ENCODE data around the gene OR10C1.

OR10C1 gene

DNA sequence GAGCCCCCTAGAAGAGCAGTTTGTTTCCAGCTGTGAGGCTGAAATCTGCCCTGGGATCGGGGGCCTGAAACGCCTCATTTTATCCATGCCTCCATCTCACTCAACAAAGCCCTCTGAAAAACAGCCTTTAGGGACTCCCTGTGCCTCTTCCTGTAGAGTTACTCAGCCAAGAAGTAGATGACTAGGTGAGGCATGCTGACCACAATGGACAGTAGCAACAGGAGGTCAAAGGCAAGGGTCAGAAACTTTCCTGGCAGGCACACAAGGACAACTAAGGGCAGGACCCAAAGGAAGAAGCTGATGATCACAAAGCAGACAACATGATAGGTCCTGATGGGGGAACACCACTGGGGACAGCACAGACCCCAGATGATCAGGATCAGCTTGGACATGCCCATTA, 35.9 kb downstream of the OR10C1 start:
- DNase-seq (ENCODE audit: insufficient read length, low spot score) (no peak), FAIRE-seq (no peak)
- TF ChIP-seq POU2F2 (IDR thresholded peaks at IDR 0.05; ENCODE audit: low read depth, low read length) (no peak), POLR2AphosphoS5 (IDR thresholded peaks at IDR 0.05; ENCODE audit: low read depth, low read length) (no peak)

DNA sequence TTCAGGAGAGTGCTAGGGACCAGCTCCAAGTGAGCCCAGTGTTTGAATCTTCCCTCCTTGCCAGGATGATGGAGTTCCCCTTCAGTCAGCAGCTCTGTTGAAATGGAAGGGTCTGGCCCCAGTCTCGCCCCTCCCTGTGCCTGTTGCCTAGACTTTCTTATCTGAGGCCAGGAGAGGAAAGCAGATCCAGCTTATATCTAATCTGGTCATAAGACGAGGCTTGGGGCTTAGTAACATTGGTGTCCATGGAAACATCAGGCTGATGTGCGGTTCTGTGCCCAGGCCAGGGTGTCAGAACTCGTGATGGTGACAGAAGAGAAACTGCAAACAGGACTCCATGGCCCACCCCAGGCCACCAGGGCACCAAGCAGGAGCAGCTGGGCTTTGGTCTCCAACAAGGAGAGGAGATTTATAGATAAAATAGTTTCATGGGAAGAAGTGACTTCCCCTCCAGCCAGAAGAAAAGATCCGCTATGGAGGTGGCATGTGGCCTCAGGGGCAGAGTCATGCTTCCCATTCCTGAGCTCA, 38.9 kb downstream of the OR10C1 start:
- FAIRE-seq = no peak
- TF ChIP-seq POU2F2 (IDR thresholded peaks at IDR 0.05; ENCODE audit: low read depth, low read length) = no peak
- no peak for TF ChIP-seq SPI1 (IDR thresholded peaks at IDR 0.05; ENCODE audit: low read depth, low read length)
- TF ChIP-seq POLR2A (IDR thresholded peaks at IDR 0.05; ENCODE audit: low read depth, low read length) = no peak
- TF ChIP-seq POLR2AphosphoS5 (IDR thresholded peaks at IDR 0.05; ENCODE audit: low read depth, low read length) = no peak
- no peak for TF ChIP-seq PAX5 (IDR thresholded peaks at IDR 0.05; ENCODE audit: insufficient read depth, low read length, severe bottlenecking)
- TF ChIP-seq TAF1 (IDR thresholded peaks at IDR 0.05; ENCODE audit: low read depth, low read length) = no peak
- DNase-seq (ENCODE audit: insufficient read length, low spot score) = no peak

DNA sequence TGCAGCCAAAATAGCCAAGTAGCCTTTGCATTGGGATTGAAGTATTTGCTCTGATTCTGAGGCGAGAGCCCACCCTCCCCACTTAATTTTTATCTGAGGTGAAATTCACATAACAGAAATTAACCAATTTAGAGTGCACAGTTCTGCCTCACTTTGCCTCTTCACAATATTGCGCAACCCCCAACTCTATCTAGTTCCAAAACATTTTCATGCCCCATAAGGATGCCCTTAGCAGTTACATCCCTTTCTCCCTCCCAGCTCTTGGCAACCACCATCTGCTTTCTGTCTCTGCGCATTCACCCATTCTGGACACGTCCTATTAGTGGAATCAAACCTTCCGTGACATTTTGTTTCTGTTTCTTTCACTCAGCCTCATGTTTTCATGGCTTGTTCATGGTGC, 39.6 kb downstream of the OR10C1 start:
- FAIRE-seq (no peak), DNase-seq (ENCODE audit: insufficient read length, low spot score) (no peak)
- TF ChIP-seq TAF1 (IDR thresholded peaks at IDR 0.05; ENCODE audit: low read depth, low read length) = no peak
- TF ChIP-seq POLR2A (IDR thresholded peaks at IDR 0.05; ENCODE audit: low read depth, low read length) = no peak
- no peak for TF ChIP-seq POU2F2 (IDR thresholded peaks at IDR 0.05; ENCODE audit: low read depth, low read length)
- TF ChIP-seq POLR2AphosphoS5 (IDR thresholded peaks at IDR 0.05; ENCODE audit: low read depth, low read length) = no peak
- TF ChIP-seq SPI1 (IDR thresholded peaks at IDR 0.05; ENCODE audit: low read depth, low read length) = no peak
- TF ChIP-seq PAX5 (IDR thresholded peaks at IDR 0.05; ENCODE audit: insufficient read depth, low read length, severe bottlenecking) = no peak

DNA sequence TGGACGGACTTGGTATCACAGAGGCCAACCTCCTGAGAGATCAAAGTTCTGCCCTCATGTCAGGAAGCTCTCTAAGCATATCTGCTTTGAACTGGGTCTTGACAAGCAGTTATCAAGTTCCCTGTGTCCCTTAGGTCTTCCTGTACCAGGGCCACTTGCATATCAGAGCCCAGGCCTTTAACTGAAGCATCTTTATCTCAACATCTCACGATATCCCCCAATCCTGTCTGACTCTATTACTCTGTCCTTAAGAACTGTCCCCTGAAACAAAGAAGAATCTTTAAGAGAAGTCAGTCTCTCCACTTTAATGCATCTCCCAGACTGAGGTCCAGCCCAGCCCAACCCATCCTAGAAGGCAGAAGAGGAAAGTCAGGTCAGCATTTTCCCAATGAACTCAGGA, 40.5 kb downstream of the OR10C1 start:
- no peak for TF ChIP-seq PAX5 (IDR thresholded peaks at IDR 0.05; ENCODE audit: insufficient read depth, low read length, severe bottlenecking)
- no peak for TF ChIP-seq POLR2AphosphoS5 (IDR thresholded peaks at IDR 0.05; ENCODE audit: low read depth, low read length)
- TF ChIP-seq POLR2A (IDR thresholded peaks at IDR 0.05; ENCODE audit: low read depth, low read length) = no peak
- TF ChIP-seq POU2F2 (IDR thresholded peaks at IDR 0.05; ENCODE audit: low read depth, low read length) = no peak
- TF ChIP-seq TAF1 (IDR thresholded peaks at IDR 0.05; ENCODE audit: low read depth, low read length) = no peak
- TF ChIP-seq SPI1 (IDR thresholded peaks at IDR 0.05; ENCODE audit: low read depth, low read length) = no peak
- DNase-seq (ENCODE audit: insufficient read length, low spot score) (no peak), FAIRE-seq (no peak)

DNA sequence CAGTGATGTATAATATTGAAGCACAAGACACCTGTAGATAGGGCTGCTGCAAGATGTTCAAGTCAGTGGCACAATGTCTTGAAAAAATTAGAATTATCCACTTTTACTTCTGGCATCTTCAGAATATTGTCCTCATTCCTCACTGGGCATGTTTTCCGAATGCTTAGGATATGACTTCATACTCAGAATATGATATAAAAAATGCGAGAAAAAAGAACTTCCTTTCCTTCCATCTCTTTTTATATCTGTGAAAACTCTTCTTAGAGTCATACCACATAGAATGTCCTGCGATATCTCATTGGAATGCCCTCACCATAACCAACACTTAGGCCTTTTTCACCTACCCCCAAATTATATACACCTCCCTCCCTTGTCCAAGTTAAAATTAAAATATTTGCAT, 44.1 kb downstream of the OR10C1 start:
- TF ChIP-seq SPI1 (IDR thresholded peaks at IDR 0.05; ENCODE audit: low read depth, low read length) (no peak), POLR2A (IDR thresholded peaks at IDR 0.05; ENCODE audit: low read depth, low read length) (no peak)
- DNase-seq (ENCODE audit: insufficient read length, low spot score) (no peak), FAIRE-seq (no peak)

DNA sequence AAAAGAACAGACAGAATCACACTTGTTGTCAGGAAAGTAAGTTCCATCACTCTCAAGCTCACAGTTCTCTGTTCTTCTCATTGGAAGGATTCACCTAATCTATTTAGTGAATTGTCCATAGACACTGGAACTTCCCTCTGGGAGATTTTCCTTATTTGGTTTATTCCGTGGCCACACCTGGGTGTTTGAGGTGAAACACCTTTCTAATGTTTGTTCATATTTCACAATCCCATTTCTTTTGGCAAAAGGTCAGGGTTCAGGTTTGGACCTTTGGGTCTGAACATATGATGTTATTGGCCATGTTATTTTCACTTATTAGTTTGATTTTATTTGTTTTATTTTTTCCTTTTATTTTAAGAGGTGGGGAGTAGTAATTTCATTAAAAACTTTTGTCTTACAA, 44.6 kb downstream of the OR10C1 start:
- FAIRE-seq = no peak
- TF ChIP-seq SPI1 (IDR thresholded peaks at IDR 0.05; ENCODE audit: low read depth, low read length) (no peak), POLR2AphosphoS5 (IDR thresholded peaks at IDR 0.05; ENCODE audit: low read depth, low read length) (no peak), PAX5 (IDR thresholded peaks at IDR 0.05; ENCODE audit: insufficient read depth, low read length, severe bottlenecking) (no peak)
- no peak for DNase-seq (ENCODE audit: insufficient read length, low spot score)

DNA sequence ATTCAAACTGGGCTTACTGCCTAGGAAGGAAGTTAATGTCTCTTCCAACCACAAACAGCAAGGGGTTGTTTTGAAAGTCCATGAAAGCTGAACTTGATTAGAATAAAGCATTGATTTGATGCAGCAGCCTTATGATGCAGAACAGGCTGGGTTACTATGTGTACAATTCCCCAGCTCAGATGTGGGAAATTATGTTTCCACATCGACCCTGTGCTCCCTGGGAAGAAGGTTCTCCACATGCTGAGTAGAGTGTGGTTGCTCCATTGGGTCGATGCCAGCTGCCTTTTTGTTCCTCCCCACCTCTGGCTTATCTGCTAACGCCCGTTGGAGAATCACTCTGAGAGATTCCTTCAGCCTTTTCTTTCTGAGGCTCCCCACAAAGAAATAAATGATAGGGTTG, 47.5 kb downstream of the OR10C1 start:
- no peak for FAIRE-seq
- DNase-seq (ENCODE audit: insufficient read length, low spot score) = no peak
- TF ChIP-seq POLR2AphosphoS5 (IDR thresholded peaks at IDR 0.05; ENCODE audit: low read depth, low read length) = no peak
- TF ChIP-seq SPI1 (IDR thresholded peaks at IDR 0.05; ENCODE audit: low read depth, low read length) = no peak
- no peak for TF ChIP-seq POU2F2 (IDR thresholded peaks at IDR 0.05; ENCODE audit: low read depth, low read length)
- no peak for TF ChIP-seq TAF1 (IDR thresholded peaks at IDR 0.05; ENCODE audit: low read depth, low read length)
- TF ChIP-seq PAX5 (IDR thresholded peaks at IDR 0.05; ENCODE audit: insufficient read depth, low read length, severe bottlenecking) = no peak
- TF ChIP-seq POLR2A (IDR thresholded peaks at IDR 0.05; ENCODE audit: low read depth, low read length) = no peak

DNA sequence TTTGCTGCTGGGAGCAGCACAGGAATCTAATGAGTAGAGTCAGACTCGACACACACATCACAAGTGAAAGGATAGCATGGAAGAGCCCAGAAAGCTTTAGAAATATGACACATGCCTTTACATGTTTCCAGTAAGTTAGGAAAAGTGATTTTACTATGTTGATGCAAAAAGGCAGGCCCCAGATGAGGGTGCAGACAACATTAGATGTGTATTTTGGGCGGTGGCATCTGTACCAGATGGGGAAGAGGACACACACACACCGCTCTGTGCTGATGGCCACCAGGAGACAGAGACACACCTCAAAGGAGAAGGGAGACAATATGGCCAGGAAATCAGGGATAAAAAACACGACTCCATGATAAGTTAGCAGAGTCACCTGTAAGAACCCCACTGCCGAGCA, 48.0 kb downstream of the OR10C1 start:
- DNase-seq (ENCODE audit: insufficient read length, low spot score) = no peak
- TF ChIP-seq POLR2AphosphoS5 (IDR thresholded peaks at IDR 0.05; ENCODE audit: low read depth, low read length) (no peak), TAF1 (IDR thresholded peaks at IDR 0.05; ENCODE audit: low read depth, low read length) (no peak), PAX5 (IDR thresholded peaks at IDR 0.05; ENCODE audit: insufficient read depth, low read length, severe bottlenecking) (no peak), SPI1 (IDR thresholded peaks at IDR 0.05; ENCODE audit: low read depth, low read length) (no peak), POLR2A (IDR thresholded peaks at IDR 0.05; ENCODE audit: low read depth, low read length) (no peak), POU2F2 (IDR thresholded peaks at IDR 0.05; ENCODE audit: low read depth, low read length) (no peak)
- no peak for FAIRE-seq

DNA sequence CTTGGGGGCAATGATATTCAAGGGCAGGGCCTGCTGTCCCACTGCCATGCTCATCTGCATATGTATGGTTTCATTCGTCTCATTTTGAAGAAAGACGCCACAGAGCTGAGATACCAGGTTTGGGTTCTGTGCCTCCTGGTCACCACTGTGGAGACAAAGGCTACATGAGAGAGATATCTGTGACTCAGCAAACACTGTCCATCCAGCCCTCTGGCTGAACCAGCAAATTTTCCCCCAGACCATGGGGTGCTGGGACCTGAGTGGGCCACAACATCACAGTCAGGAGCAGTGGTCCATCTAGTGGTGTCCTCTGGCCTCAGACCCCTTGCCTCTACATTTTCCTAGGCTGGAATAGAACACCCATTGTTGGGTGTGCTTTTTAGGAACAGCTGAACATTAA, 48.6 kb downstream of the OR10C1 start, which contains the start of gene MAS1L:
Gene MAS1L (minus strand): TSS at position 297 of the 400 bp plus-strand sequence. CDS start 54 bp downstream, at position 243.
- no peak for FAIRE-seq
- TF ChIP-seq POU2F2 (IDR thresholded peaks at IDR 0.05; ENCODE audit: low read depth, low read length) (no peak), TAF1 (IDR thresholded peaks at IDR 0.05; ENCODE audit: low read depth, low read length) (no peak), SPI1 (IDR thresholded peaks at IDR 0.05; ENCODE audit: low read depth, low read length) (no peak), POLR2AphosphoS5 (IDR thresholded peaks at IDR 0.05; ENCODE audit: low read depth, low read length) (no peak), POLR2A (IDR thresholded peaks at IDR 0.05; ENCODE audit: low read depth, low read length) (no peak), PAX5 (IDR thresholded peaks at IDR 0.05; ENCODE audit: insufficient read depth, low read length, severe bottlenecking) (no peak)
- DNase-seq (ENCODE audit: insufficient read length, low spot score) = no peak

DNA sequence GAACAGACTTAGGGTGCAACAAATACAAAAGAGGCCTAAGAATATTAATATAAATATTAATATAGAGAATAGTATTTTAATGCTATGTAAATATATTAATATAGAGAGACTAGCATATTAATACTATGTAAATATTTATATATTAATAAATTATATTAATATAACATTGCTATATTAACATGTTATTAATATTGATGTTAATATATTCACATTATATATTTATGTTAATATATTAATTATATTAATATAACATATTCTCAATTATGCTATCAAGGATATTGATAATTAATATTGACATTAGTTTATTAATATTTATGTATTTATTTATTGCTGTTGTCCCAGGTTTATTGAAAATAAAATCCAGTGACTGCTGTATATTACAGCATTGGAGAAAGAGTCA, 49.8 kb downstream of the OR10C1 start:
- TF ChIP-seq POLR2A (IDR thresholded peaks at IDR 0.05; ENCODE audit: low read depth, low read length) (no peak), POU2F2 (IDR thresholded peaks at IDR 0.05; ENCODE audit: low read depth, low read length) (no peak), SPI1 (IDR thresholded peaks at IDR 0.05; ENCODE audit: low read depth, low read length) (no peak), PAX5 (IDR thresholded peaks at IDR 0.05; ENCODE audit: insufficient read depth, low read length, severe bottlenecking) (no peak), TAF1 (IDR thresholded peaks at IDR 0.05; ENCODE audit: low read depth, low read length) (no peak), POLR2AphosphoS5 (IDR thresholded peaks at IDR 0.05; ENCODE audit: low read depth, low read length) (no peak)
- FAIRE-seq (no peak), DNase-seq (ENCODE audit: insufficient read length, low spot score) (no peak)

Measured in GM12891 (cell line).